K562 (cell line): ENCODE results near the gene CENPX. TPM values are rescaled to one million over a fixed set of nuclear protein-coding genes. Genes with fewer than 3 reads are reported as not detected.

Experiments used
- ATF6 ChIP-seq: sonication (generic); formaldehyde crosslinking; IDR thresholded peaks from 2 replicates; pipeline ENCODE4 v1.4.0; 2020; ENCODE audit warnings: mild to moderate bottlenecking, missing genetic modification reagents
- BDP1 ChIP-seq: IDR thresholded peaks from 3 replicates; pipeline ENCODE4 v1.6.1; 2011; ENCODE audit not compliant: insufficient read length, insufficient read depth
- BHLHE40 ChIP-seq: IDR thresholded peaks from 2 replicates; pipeline ENCODE4 v1.6.1; 2011; ENCODE audit warnings: low read length, improper control_type of control experiment
- C11orf30 ChIP-seq: fragments of 450-650 bp; IDR thresholded peaks from 2 replicates; pipeline ENCODE4 v1.6.1; 2016; ENCODE audit warnings: low read depth, mild to moderate bottlenecking
- CREBBP ChIP-seq: IDR thresholded peaks from one replicate; pipeline ENCODE4 v1.6.1; 2012; ENCODE audit warnings: low read depth, mild to moderate bottlenecking, control low read depth, inconsistent platforms, low read length
- GATAD2B ChIP-seq: fragments of 450-650 bp; IDR thresholded peaks from 2 replicates; pipeline ENCODE4 v1.6.1; 2017; ENCODE audit warnings: mild to moderate bottlenecking, borderline replicate concordance
- HDGF ChIP-seq: fragments of 450-650 bp; IDR thresholded peaks from 2 replicates; pipeline ENCODE4 v1.6.1; 2016
- HLTF ChIP-seq: fragments of 450-650 bp; IDR thresholded peaks from 2 replicates; pipeline ENCODE4 v1.6.1; 2016
- MAFG ChIP-seq: fragments of 450-650 bp; conservative IDR thresholded peaks from 2 replicates; pipeline ENCODE4 v1.6.1; 2016; ENCODE audit warnings: missing genetic modification characterization, missing compliant biosample characterization
- MIER1 ChIP-seq: fragments of 450-650 bp; IDR thresholded peaks from 2 replicates; pipeline ENCODE4 v1.6.1; 2016; ENCODE audit warnings: antibody characterized with exemption, mild to moderate bottlenecking, low read depth
- NELFE ChIP-seq: IDR thresholded peaks from 2 replicates; pipeline ENCODE4 v1.6.1; 2011; ENCODE audit warnings: mild to moderate bottlenecking; ENCODE audit not compliant: insufficient read depth, insufficient read length
- NONO ChIP-seq, 2 experiments: fragments of 200-400 bp in 1 of 2; fragments of 450-650 bp in 1 of 2; formaldehyde crosslinking in 1 of 2; IDR thresholded peaks; 2 replicates each; pipeline ENCODE4 v1.6.1; 2017; ENCODE audit warnings: low read depth in 2 of 2, mild to moderate bottlenecking in 2 of 2, moderate library complexity in 2 of 2, low read length in 1 of 2
- RREB1 ChIP-seq: fragments of 250-450 bp; sonication (Bioruptor Pico); IDR thresholded peaks from 2 replicates; pipeline ENCODE4 v1.4.0; 2020
- SIN3A ChIP-seq, 2 experiments: fragments of 150-350 bp in 1 of 2; IDR thresholded peaks; 2 replicates each; pipeline ENCODE4 v1.6.1; 2011 to 2016; ENCODE audit warnings: borderline replicate concordance in 2 of 2, low read depth in 2 of 2, low read length in 2 of 2, mild to moderate bottlenecking in 2 of 2, moderate library complexity in 2 of 2; ENCODE audit not compliant: control insufficient read depth in 1 of 2
- ZBTB1 ChIP-seq: sonication (generic); formaldehyde crosslinking; IDR thresholded peaks from 2 replicates; pipeline ENCODE4 v1.8.1; 2023; ENCODE audit warnings: missing genetic modification reagents, low read depth, mild to moderate bottlenecking, borderline replicate concordance
- ZBTB17 ChIP-seq: fragments of 450-650 bp; formaldehyde crosslinking; IDR thresholded peaks from 2 replicates; pipeline ENCODE4 v1.4.0; 2020; ENCODE audit warnings: mild to moderate bottlenecking
- ZBTB7A ChIP-seq: IDR thresholded peaks from 2 replicates; pipeline ENCODE4 v1.6.1; 2011; ENCODE audit warnings: low read depth, mild to moderate bottlenecking, low read length, moderate library complexity, borderline replicate concordance; ENCODE audit not compliant: control insufficient read depth
- ZNF408 ChIP-seq: fragments of 250-450 bp; sonication (Bioruptor Pico); IDR thresholded peaks from 2 replicates; pipeline ENCODE4 v1.4.0; 2020; ENCODE audit warnings: low read depth, mild to moderate bottlenecking, moderate library complexity
- ZNF668 ChIP-seq: fragments of 250-450 bp; sonication (Bioruptor Pico); IDR thresholded peaks from 2 replicates; pipeline ENCODE4 v1.8.0; 2022; ENCODE audit warnings: mild to moderate bottlenecking, inconsistent platforms
- polyA plus RNA-seq, 8 experiments: library from polyadenylated mRNA; depleted of rRNA in 4 of 8; stranded (reverse) in 5 of 8; unstranded in 3 of 8; fragments of >200 nt; fragmentation: Nextera tagmentation in 2 of 8; fragmentation: Illumina TruSeq in 1 of 8; extraction: Ambion mirVana in 2 of 8; extraction: Trizol in 1 of 8; gene quantifications; 2 replicates each; pipeline versions ENCODE4 v1.2.1 to v1.2.3, GENCODE V29; 2011 to 2014; ENCODE audit warnings: inconsistent platforms in 1 of 8, missing spikeins in 1 of 8
- total RNA-seq, 7 experiments: library from RNA; depleted of rRNA in 6 of 7; stranded (reverse); fragments of >200 nt in 6 of 7; fragmentation: Illumina TruSeq in 2 of 7; extraction: Trizol in 2 of 7; gene quantifications; 2 replicates each; pipeline versions ENCODE4 v1.2.1 to v1.2.3, GENCODE V29; 2011 to 2021; ENCODE audit warnings: low replicate concordance in 1 of 7

The CENPX gene
- total and polyA plus RNA-seq, 9 of the 15 experiments (the other 6 are each of a cell fraction or from before 2014, with no cell fraction given), result 32.7 to 352 (median 127) TPM

- TF ChIP-seq MIER1, result no peak
- no peak for TF ChIP-seq ATF6
- no peak for TF ChIP-seq NELFE
- TF ChIP-seq ZBTB1 (CRISPR knock-in tag), result peak; percentile 52; the same call in 1 of the 2 replicates
- no peak for TF ChIP-seq BDP1
- TF ChIP-seq ZNF668 (CRISPR knock-in tag), result no peak
- no peak for TF ChIP-seq RREB1 (CRISPR knock-in tag)
- peak; percentile 88 to 92; a peak in 3 of 4 replicates for TF ChIP-seq SIN3A (IDR thresholded peaks at IDR 0.05; ENCODE audit: borderline replicate concordance in 2 of 2, control insufficient read depth in 1 of 2, low read depth in 2 of 2, low read length in 2 of 2)
- no peak for TF ChIP-seq ZBTB7A
- TF ChIP-seq ZNF408, result no peak
- no peak for TF ChIP-seq CREBBP
- TF ChIP-seq HDGF, result no peak
- TF ChIP-seq MAFG (tag), result no peak
- TF ChIP-seq HLTF, result no peak
- TF ChIP-seq C11orf30, result peak; percentile 49; the same call in 1 of the 2 replicates
- TF ChIP-seq BHLHE40, result peak; percentile 99
- peak; percentile 84; the same call in 1 of the 2 replicates for TF ChIP-seq ZBTB17 (CRISPR knock-in tag)
- peak; percentile 82 to 91 for TF ChIP-seq NONO (IDR thresholded peaks at IDR 0.05; ENCODE audit: low read depth in 2 of 2, low read length in 1 of 2)
- TF ChIP-seq GATAD2B, result peak; percentile 97
Measured at GRCh38 chr17:81977211-81977808, 45.4 kb downstream of the CENPX start, which contains the start of gene ASPSCR1 (continued).
